PC-9 (cell line): ENCODE measurements around the gene ESPNL. TPM values are rescaled to one million over a fixed set of nuclear protein-coding genes. Genes with fewer than 3 reads are reported as not detected.

Experiments used
- BruUV-seq: library from RNA; stranded (reverse); fragments of 400-500 nt; replicated peaks from 2 replicates; lab custom pipeline; 2021; lab: Mats Ljungman, UMichigan
- CTCF ChIA-PET: fragments of 300-600 bp; sonication (Branson Sonifier 250); formaldehyde crosslinking; loops from one replicate; lab custom pipeline; 2022; ENCODE audit warnings: antibody characterized with exemption; lab: Charles Lee
- POLR2A ChIA-PET: fragments of 300-600 bp; sonication (Branson Sonifier 250); formaldehyde crosslinking; loops from one replicate; lab custom pipeline; 2022; ENCODE audit warnings: antibody characterized with exemption; ENCODE audit not compliant: unreplicated experiment; lab: Charles Lee
- DNase-seq, 2 experiments: peaks; one replicate each; pipeline versions ENCODE4 v3.0.0 to v3.0.0-alpha.2; 2015 to 2022; ENCODE audit warnings: mixed read lengths in 1 of 2
- H2AFZ ChIP-seq: fragments of 200-600 bp; sonication (generic); 2 replicates; pipeline ENCODE4 v1.8.1; 2017; ENCODE audit warnings: antibody characterized with exemption
- H3F3A ChIP-seq: fragments of 200-600 bp; sonication (generic); 2 replicates; pipeline ENCODE4 v1.8.1; 2017; ENCODE audit warnings: antibody characterized with exemption, mild to moderate bottlenecking, low read depth; ENCODE audit not compliant: insufficient read depth
- H3K27ac ChIP-seq: fragments of 200-600 bp; sonication (generic); 2 replicates; pipeline ENCODE4 v1.6.1; 2016; ENCODE audit warnings: mixed run types
- H3K27me3 ChIP-seq: fragments of 200-600 bp; sonication (generic); 2 replicates; pipeline ENCODE4 v1.6.1; 2016; ENCODE audit warnings: low read depth, mixed run types; ENCODE audit not compliant: insufficient read depth
- H3K36me3 ChIP-seq: fragments of 200-600 bp; sonication (generic); 2 replicates; pipeline ENCODE4 v1.6.1; 2016; ENCODE audit warnings: low read depth, mixed run types
- H3K4me1 ChIP-seq: fragments of 200-600 bp; sonication (generic); replicated peaks from 2 replicates; pipeline ENCODE4 v1.6.1; 2016; ENCODE audit warnings: mixed run types; ENCODE audit not compliant: insufficient read depth
- H3K4me2 ChIP-seq: fragments of 200-600 bp; sonication (generic); 2 replicates; pipeline ENCODE4 v1.6.1; 2017; ENCODE audit warnings: mixed run types
- H3K4me3 ChIP-seq: fragments of 200-600 bp; sonication (generic); 2 replicates; pipeline ENCODE4 v1.6.1; 2016; ENCODE audit warnings: mixed run types
- H3K79me2 ChIP-seq: fragments of 200-600 bp; sonication (generic); 2 replicates; pipeline ENCODE4 v1.6.1; 2017; ENCODE audit warnings: low read depth, mixed run types
- H3K9me2 ChIP-seq: fragments of 200-600 bp; sonication (generic); 2 replicates; pipeline ENCODE4 v1.8.1; 2017; ENCODE audit warnings: mild to moderate bottlenecking; ENCODE audit not compliant: insufficient read depth
- H3K9me3 ChIP-seq: fragments of 200-600 bp; sonication (generic); 2 replicates; pipeline ENCODE4 v1.8.1; 2016; ENCODE audit warnings: low read depth; ENCODE audit not compliant: insufficient read depth
- H4K20me1 ChIP-seq: fragments of 200-600 bp; sonication (generic); 2 replicates; pipeline ENCODE4 v1.8.1; 2017; ENCODE audit not compliant: insufficient read depth
- CTCF ChIP-seq: fragments of 200-600 bp; sonication (generic); conservative IDR thresholded peaks from 2 replicates; pipeline ENCODE4 v1.6.1; 2017; ENCODE audit warnings: mixed run types, antibody characterized with exemption, mild to moderate bottlenecking, moderate library complexity
- EZH2 ChIP-seq: fragments of 200-600 bp; sonication (generic); IDR thresholded peaks from 2 replicates; pipeline ENCODE4 v1.8.0; 2017; ENCODE audit warnings: antibody characterized with exemption, low read depth
- intact Hi-C: fragments of 100-400 bp; cut with micrococcal nuclease; formaldehyde crosslinking; loops from one replicate; pipeline ENCODE4 v1.10.0; 2022; ENCODE audit not compliant: unreplicated experiment
- total RNA-seq: library from RNA; stranded (reverse); gene quantifications from 2 replicates; pipeline ENCODE4 v1.2.3, GENCODE V29; 2021

Gene ESPNL
- total RNA-seq, 1 experiment from 2014 or later, result 1.1 TPM

- Histone ChIP-seq H3K9me3 (no peaks in the 10 kb centered on the region), H3K4me2 (no peak overlapping the region), H3K4me3 (no peak overlapping the region), H3K36me3 (no peaks in the 10 kb centered on the region), H3K79me2 (no peaks in the 10 kb centered on the region), H3K9me2 (no peaks in the 10 kb centered on the region), H3K4me1 (0 out of 2 replicates have a peak, but pooled peaks cover 8% of the 10 kb centered on the region), H4K20me1 (no peaks in the 10 kb centered on the region), H3F3A (peaks cover 3% of the 10 kb centered on the region), H2AFZ (no peak overlapping the region), H3K27me3 (no peaks in the 10 kb centered on the region), H3K27ac (no peak overlapping the region)
- no peak for TF ChIP-seq CTCF
- TF ChIP-seq EZH2, result no peak
- BruUV-seq, result no TSS peak
- CTCF ChIA-PET, result no interaction called here
- no peak for DNase-seq
- POLR2A ChIA-PET, result no interaction called here
- intact Hi-C loops, result no loop called here
Observed at GRCh38 chr2:238106339-238106697, 6.2 kb downstream of the ESPNL start.

- Histone ChIP-seq H3K4me2 (peak overlapping the region; percentile 81), H3K9me2 (no peaks in the 10 kb centered on the region), H3F3A (peaks cover 3% of the 10 kb centered on the region), H3K36me3 (no peaks in the 10 kb centered on the region), H3K79me2 (no peaks in the 10 kb centered on the region), H3K27ac (no peak overlapping the region), H3K4me3 (peak overlapping the region; percentile 45; the same call in 1 of the 2 replicates), H4K20me1 (no peaks in the 10 kb centered on the region), H2AFZ (peak overlapping the region; percentile 68; the same call in 1 of the 2 replicates), H3K9me3 (no peaks in the 10 kb centered on the region), H3K27me3 (no peaks in the 10 kb centered on the region), H3K4me1 (0 out of 2 replicates have a peak, but pooled peaks cover 8% of the 10 kb centered on the region)
- POLR2A ChIA-PET, result no interaction called here
- no TSS peak for BruUV-seq
- peak; percentile 62 for TF ChIP-seq CTCF
- no peak for TF ChIP-seq EZH2
- CTCF ChIA-PET, result interaction anchor here (0.6 kb wide), 1 partner anchor 1173 kb away, joined by 8 read pairs; no protein-coding TSS in a partner anchor
- DNase-seq, result peak; percentile 48 to 69
- intact Hi-C loops, result loop anchor here (1.0 kb wide), 1 partner anchor 249 kb away; no protein-coding TSS in a partner anchor
Observed at GRCh38 chr2:238106698-238107524, 6.8 kb downstream of the ESPNL start.

- Histone ChIP-seq H3K27me3 (no peaks in the 10 kb centered on the region; the same call in 1 of the 2 replicates), H3K9me3 (peaks cover 6% of the 10 kb centered on the region; the same call in 1 of the 2 replicates), H3K4me2 (peak overlapping the region; percentile 81), H3K4me3 (peak overlapping the region; percentile 45; the same call in 1 of the 2 replicates), H3K4me1 (0 out of 2 replicates have a peak, but pooled peaks cover 8% of the 10 kb centered on the region), H2AFZ (peak overlapping the region; percentile 68; the same call in 1 of the 2 replicates), H3K27ac (no peak overlapping the region), H3K9me2 (no peaks in the 10 kb centered on the region), H3K36me3 (no peaks in the 10 kb centered on the region), H3K79me2 (no peaks in the 10 kb centered on the region), H4K20me1 (no peaks in the 10 kb centered on the region), H3F3A (peaks cover 3% of the 10 kb centered on the region)
- DNase-seq, result peak in 1 of 2 experiments; percentile 42
- TF ChIP-seq EZH2, result no peak
- no peak; the same call in 1 of the 2 replicates for TF ChIP-seq CTCF
- ChIA-PET CTCF (interaction anchor here (0.6 kb wide), 1 partner anchor 1174 kb away, joined by 8 read pairs; no protein-coding TSS in a partner anchor), POLR2A (no interaction called here)
- no TSS peak for BruUV-seq
- intact Hi-C loops, result loop anchor here (1.0 kb wide), 1 partner anchor 249 kb away; no protein-coding TSS in a partner anchor
Observed at GRCh38 chr2:238107525-238108422, 7.6 kb downstream of the ESPNL start.
